GM10266 (cell line): Measurements from ENCODE around the gene KRT27.

ENCODE experiments used
- DNase-seq: peaks from one replicate; pipeline ENCODE4 v3.0.0; 2012; ENCODE audit errors: extremely low spot score
- CTCF ChIP-seq: IDR thresholded peaks from 2 replicates; pipeline ENCODE4 v1.5.1; 2012; ENCODE audit warnings: mild to moderate bottlenecking, low read depth; ENCODE audit not compliant: control insufficient read depth, insufficient read depth; ENCODE audit errors: missing control alignments

The KRT27 gene

GRCh38 chr17:40795019-40795667 lies 12.8 kb upstream of the KRT27 start:
- TF ChIP-seq CTCF, result no peak

GRCh38 chr17:40794466-40794865 lies 12.1 kb upstream of the KRT27 start:
- DNase-seq, result no peak
- no peak for TF ChIP-seq CTCF

More at GRCh38 chr17:40795019-40795667, 12.8 kb upstream of the KRT27 start:
- no peak for DNase-seq

GRCh38 chr17:40793832-40794231 lies 11.5 kb upstream of the KRT27 start:
- no peak for DNase-seq
- TF ChIP-seq CTCF, result no peak

- TF ChIP-seq CTCF, result peak; percentile 38
- no peak for DNase-seq
Measured at GRCh38 chr17:40791787-40792436, 9.6 kb upstream of the KRT27 start.

DNA sequence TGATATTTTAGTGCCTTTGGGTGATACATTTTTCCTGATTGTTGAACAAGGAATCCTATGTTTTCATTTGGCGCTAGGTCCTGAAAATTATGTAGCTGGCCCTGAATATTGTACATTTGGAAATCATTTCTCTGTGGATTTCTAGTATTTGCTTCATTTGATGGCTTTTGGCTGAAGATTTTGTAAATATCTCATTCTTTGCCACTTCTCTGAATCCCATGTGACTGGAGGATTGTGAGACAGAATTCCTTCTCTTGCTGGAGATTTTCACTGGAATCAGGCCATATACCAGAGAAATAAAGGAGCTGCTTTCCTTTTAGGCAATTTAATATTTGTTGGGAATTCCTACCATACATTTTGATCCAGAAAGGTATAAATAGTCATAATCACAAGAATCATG lies 8.8 kb upstream of the KRT27 start:
- no peak for TF ChIP-seq CTCF
- no peak for DNase-seq

DNA sequence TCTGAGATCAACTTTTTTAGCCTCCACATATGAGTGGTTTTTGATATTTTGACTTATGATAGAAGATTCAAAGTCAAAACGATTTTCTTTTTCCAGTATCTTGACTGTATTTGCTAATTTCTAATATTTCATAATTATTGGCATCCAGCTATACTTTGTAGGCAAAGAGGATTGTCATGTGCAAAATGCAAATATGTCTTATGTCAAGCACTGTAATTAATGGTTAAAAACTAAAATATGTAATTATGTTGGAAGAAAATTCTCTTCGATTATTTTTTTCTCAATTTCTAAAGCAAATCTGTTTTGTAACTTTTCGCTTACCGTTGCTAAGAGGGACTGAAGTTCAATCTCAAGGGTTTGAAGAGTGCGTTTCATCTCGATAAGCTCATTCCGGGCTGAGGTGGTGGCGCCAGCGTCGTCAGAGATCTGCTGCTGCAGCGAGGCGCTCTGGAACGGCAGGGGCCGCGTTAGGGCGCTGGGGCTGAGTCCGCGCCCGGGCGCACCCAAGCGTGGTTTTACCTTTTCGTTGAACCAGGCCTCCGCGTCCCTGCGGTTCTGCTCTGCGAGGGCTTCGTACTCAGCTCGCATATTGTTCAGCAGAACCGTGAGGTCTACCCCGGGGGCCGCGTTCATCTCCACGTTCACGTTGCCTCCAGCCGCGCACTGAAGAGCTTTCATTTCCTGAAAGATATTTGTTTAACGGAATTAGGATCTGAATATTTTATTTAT lies 3.0 kb downstream of the KRT27 start:
- TF ChIP-seq CTCF, result no peak
- no peak for DNase-seq

DNA sequence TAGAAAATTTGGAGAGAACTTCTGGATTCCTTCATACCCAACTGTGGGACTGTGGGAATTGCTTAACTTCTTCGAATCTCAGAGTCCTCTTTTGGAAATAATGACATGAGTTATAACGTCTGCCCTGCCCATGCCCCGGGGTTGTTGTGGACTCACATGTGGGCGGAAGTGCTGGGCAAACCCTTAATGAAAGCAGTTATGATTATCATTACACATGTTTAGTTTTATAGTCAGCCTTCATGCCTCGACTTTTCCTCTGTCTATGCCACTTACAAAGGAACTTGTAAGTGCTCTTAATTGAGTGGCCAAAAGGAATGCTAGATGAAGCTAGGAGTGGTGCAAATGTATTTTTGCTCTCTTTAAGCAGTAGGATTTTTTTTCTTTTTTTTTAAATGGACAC lies 3.9 kb downstream of the KRT27 start:
- TF ChIP-seq CTCF, result no peak
- DNase-seq, result no peak
